ENCODE results near the gene CCNI2. TPM values are rescaled to one million over a fixed set of nuclear protein-coding genes. Genes with fewer than 3 reads are reported as not detected.

Gene CCNI2
- total RNA-seq, 1 donor from 2014 or later = under 0.01 TPM

GRCh38 chr5:132749506-132749905 is 2.3 kb downstream of the CCNI2 start:
- no peak for DNase-seq (ENCODE audit: low read depth in 2 of 2)

GRCh38 chr5:132750471-132751230 is 3.4 kb downstream of the CCNI2 start:
- DNase-seq (ENCODE audit: low read depth in 2 of 2) = no peak

GRCh38 chr5:132751444-132751843 is 4.2 kb downstream of the CCNI2 start:
- DNase-seq (ENCODE audit: low read depth in 2 of 2) = no peak

- DNase-seq (ENCODE audit: low read depth in 2 of 2) = no peak
Observed at GRCh38 chr5:132751971-132752580, 4.8 kb downstream of the CCNI2 start.

- DNase-seq (ENCODE audit: low read depth in 2 of 2) = no peak
Observed at GRCh38 chr5:132752581-132753125, 5.4 kb downstream of the CCNI2 start.

- no peak for DNase-seq (ENCODE audit: low read depth in 2 of 2)
Observed at GRCh38 chr5:132753135-132753987, 6.1 kb downstream of the CCNI2 start.

GRCh38 chr5:132754111-132754510 is 6.9 kb downstream of the CCNI2 start:
- no peak for DNase-seq (ENCODE audit: low read depth in 2 of 2)

- DNase-seq (ENCODE audit: low read depth in 2 of 2) = peak in 1 of 2 donors; percentile 47
Observed at GRCh38 chr5:132754947-132755346, 7.7 kb downstream of the CCNI2 start.

GRCh38 chr5:132756542-132756941 is 9.3 kb downstream of the CCNI2 start:
- DNase-seq (ENCODE audit: low read depth in 2 of 2) = no peak

- DNase-seq (ENCODE audit: low read depth in 2 of 2) = no peak
Observed at GRCh38 chr5:132758451-132758850, 11.2 kb downstream of the CCNI2 start.

GRCh38 chr5:132759114-132760048 is 12.2 kb downstream of the CCNI2 start:
- DNase-seq (ENCODE audit: low read depth in 2 of 2) = no peak

- DNase-seq (ENCODE audit: low read depth in 2 of 2) = no peak
Observed at GRCh38 chr5:132760049-132760420, 12.8 kb downstream of the CCNI2 start.

GRCh38 chr5:132760601-132761317 is 13.5 kb downstream of the CCNI2 start:
- DNase-seq (ENCODE audit: low read depth in 2 of 2) = no peak

GRCh38 chr5:132761321-132762240 is 14.4 kb downstream of the CCNI2 start:
- no peak for DNase-seq (ENCODE audit: low read depth in 2 of 2)

GRCh38 chr5:132762246-132763000 is 15.2 kb downstream of the CCNI2 start:
- no peak for DNase-seq (ENCODE audit: low read depth in 2 of 2)

- DNase-seq (ENCODE audit: low read depth in 2 of 2) = no peak
Observed at GRCh38 chr5:132763181-132764036, 16.2 kb downstream of the CCNI2 start.

GRCh38 chr5:132764051-132764450 is 16.8 kb downstream of the CCNI2 start:
- no peak for DNase-seq (ENCODE audit: low read depth in 2 of 2)

Measured in dermis microvascular lymphatic vessel endothelial cell (primary cell).